ENCODE data around the gene SVOP.

Gene SVOP

GRCh38 chr12:108969622-108970021, 51.2 kb downstream of the SVOP start:
- DNase-seq, result no peak

GRCh38 chr12:108967869-108968540, 52.9 kb downstream of the SVOP start:
- no peak for DNase-seq

- no peak for DNase-seq
These were observed 54.3 kb downstream of the SVOP start for GRCh38 chr12:108966378-108967151.

GRCh38 chr12:108965886-108966285, 55.0 kb downstream of the SVOP start:
- no peak for DNase-seq

- no peak for DNase-seq
These were observed 56.2 kb downstream of the SVOP start for GRCh38 chr12:108964371-108965352.

GRCh38 chr12:108962256-108962655, 58.6 kb downstream of the SVOP start:
- DNase-seq, result no peak

GRCh38 chr12:108959748-108960655, 60.9 kb downstream of the SVOP start:
- DNase-seq, result no peak

GRCh38 chr12:108955225-108955835, 65.5 kb downstream of the SVOP start:
- no peak for DNase-seq

GRCh38 chr12:108950991-108951739, 69.7 kb downstream of the SVOP start:
- DNase-seq, result peak; percentile 77 to 79

- DNase-seq, result no peak
These were observed 70.9 kb downstream of the SVOP start for GRCh38 chr12:108949976-108950375.

- no peak for DNase-seq
These were observed 72.5 kb downstream of the SVOP start for GRCh38 chr12:108948367-108948766.

- no peak for DNase-seq
These were observed 73.8 kb downstream of the SVOP start for GRCh38 chr12:108947097-108947496.

- DNase-seq, result no peak
These were observed 80.7 kb downstream of the SVOP start for GRCh38 chr12:108940138-108940537.

GRCh38 chr12:108939594-108939993, 81.3 kb downstream of the SVOP start:
- DNase-seq, result no peak

GRCh38 chr12:108938247-108938924, 82.5 kb downstream of the SVOP start:
- no peak for DNase-seq

GRCh38 chr12:108935159-108935763, 85.6 kb downstream of the SVOP start:
- DNase-seq, result no peak

GRCh38 chr12:108933949-108934348, 86.9 kb downstream of the SVOP start:
- no peak for DNase-seq

- DNase-seq, result no peak
These were observed 90.1 kb downstream of the SVOP start for GRCh38 chr12:108930756-108931155.

GRCh38 chr12:108930155-108930554, 90.7 kb downstream of the SVOP start:
- DNase-seq, result no peak

GRCh38 chr12:108928695-108929094, 92.2 kb downstream of the SVOP start:
- DNase-seq, result no peak

Data from activated T-cell treated with anti-CD3 and anti-CD28 coated beads, Interleukin-2, amount 50 U/mL, for 48 hours (primary cell).